ACHN (cell line): ENCODE measurements around the gene SLC44A4.
"Not testable (repeated sequence)": the region's sequence is repeated elsewhere in the genome, so short reads cannot be mapped to it uniquely, and the experiment has no call there.

Experiments
- DNase-seq: peaks from one replicate; pipeline ENCODE4 v3.0.0-alpha.2; 2015
- in situ Hi-C: cut with HindIII; loops from 2 replicates; pipeline ENCODE4 v1.10.0; 2017; ENCODE audit warnings: low sequenced_read_pairs, low pct_ligation_motif_present, low pct_unique_long_range_greater_than_20kb

Gene SLC44A4

DNA sequence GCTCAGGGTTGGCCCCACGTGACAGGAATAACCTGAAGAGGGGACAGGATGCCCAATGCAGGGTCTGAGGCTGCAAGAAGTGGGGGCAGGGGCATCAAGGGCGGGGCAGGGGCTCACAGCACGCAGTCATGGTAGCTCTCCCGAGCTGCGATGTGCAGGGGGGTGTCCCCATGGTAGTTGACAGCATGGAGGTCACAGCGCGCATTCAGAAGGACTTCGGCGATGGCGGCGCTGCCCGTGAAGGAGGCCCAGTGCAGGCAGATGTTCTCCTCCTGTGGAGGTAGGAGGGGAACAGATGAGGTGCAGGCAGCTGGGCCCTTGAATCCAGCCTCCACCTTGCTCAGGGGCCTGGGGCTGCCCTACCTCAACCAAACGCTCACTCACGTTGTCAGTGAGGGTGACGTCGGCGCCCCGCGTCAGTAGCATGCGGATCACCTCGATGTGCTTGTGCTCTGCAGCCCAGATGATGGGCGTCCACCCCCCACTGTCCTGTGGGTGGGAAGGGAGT, 5.8 kb upstream of the SLC44A4 start:
- in situ Hi-C loops = no loop called here
- DNase-seq = no peak

DNA sequence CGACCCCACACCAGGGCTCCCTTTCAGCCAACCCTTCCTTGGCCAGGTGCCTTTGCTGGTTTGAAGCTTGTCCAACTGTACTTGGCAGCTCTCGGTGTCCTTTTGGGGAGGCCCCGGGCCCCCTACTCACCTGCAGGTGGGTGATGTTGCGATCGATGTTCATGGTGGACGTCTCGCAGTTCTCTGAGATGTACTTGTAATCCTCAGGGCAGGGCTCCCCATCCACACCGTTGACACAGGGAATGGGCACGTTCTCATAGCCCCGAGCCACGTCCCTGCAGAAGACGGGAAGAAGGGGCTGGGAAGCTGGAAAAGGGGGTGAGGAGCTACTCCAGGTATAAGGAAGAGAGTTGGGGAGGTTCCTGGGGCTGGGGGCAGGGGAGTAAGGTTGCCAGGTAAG, 4.9 kb upstream of the SLC44A4 start:
- in situ Hi-C loops = no loop called here
- no peak for DNase-seq

DNA sequence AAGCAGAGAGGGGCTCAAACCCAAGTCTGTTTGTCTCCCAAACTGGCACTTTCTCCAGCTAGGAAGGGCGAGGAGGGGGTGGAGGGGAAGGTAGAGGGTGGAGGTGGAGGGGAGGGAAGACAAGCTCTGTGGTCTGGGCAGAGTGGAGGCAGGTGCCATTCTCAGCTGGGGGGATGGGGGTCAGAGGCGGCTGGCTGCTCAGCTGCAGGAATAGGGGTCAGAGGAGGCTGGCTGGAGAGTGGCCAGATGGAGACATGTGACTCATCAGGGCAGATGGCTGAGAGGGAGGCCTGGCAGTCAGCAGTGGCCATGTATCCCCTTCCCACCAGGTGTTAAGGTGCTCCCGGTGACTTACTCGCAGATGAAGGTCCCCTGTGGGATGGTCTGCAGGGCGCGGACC, 3.5 kb upstream of the SLC44A4 start:
- DNase-seq = peak; percentile 54
- in situ Hi-C loops = no loop called here

- in situ Hi-C loops = no loop called here
- DNase-seq = no peak
These were observed 2.5 kb upstream of the SLC44A4 start for GRCh38 chr6:31881136-31881859.

GRCh38 chr6:31880616-31881015, 1.8 kb upstream of the SLC44A4 start:
- in situ Hi-C loops = no loop called here

DNA sequence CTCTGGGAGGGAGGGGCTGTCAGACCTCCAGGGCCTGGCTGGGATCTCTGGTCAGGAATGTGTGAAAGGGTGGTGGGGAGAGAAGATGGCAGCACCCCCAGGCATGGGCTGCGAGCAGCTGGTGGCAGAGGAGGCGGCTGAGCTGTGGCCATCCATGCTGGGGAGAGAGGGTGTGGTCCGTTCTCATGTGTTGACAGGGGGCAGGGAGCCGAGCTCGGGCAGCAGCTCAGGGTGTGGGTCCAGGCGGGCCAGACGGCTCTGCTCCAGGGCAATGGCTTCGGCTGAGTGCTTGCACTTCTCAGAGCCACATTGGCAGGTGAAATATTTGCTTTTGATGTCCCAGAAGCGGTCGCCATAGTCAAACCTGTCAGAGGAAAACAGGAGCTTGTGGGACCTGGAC, 1.1 kb upstream of the SLC44A4 start:
- in situ Hi-C loops = no loop called here
- DNase-seq = no peak

More at GRCh38 chr6:31880616-31881015, 1.8 kb upstream of the SLC44A4 start:
- DNase-seq = no peak

- in situ Hi-C loops = no loop called here
- DNase-seq = no peak
These were observed 346 bp upstream of the SLC44A4 start for GRCh38 chr6:31879143-31879542.

DNA sequence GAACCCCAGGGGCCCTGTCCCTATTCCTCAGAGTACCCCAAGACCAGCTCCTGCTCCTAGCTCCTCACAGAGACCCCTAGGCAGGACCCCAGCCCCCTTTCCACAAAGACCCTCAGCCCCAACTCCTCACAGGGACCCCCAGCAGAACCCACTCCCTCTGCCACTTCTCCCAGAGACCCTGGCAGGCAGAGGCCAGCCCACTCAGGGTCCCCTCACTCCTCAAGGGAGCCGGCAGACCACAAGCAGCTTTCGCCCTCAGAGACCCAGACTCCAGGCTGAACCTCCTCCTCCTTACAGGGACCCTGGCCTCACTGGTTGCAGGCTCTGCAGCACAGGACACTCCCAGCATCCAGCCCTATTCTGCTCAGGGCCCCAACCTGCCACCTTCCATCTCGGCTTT, 575 bp downstream of the SLC44A4 start:
- in situ Hi-C loops = no loop called here
- DNase-seq = no peak

DNA sequence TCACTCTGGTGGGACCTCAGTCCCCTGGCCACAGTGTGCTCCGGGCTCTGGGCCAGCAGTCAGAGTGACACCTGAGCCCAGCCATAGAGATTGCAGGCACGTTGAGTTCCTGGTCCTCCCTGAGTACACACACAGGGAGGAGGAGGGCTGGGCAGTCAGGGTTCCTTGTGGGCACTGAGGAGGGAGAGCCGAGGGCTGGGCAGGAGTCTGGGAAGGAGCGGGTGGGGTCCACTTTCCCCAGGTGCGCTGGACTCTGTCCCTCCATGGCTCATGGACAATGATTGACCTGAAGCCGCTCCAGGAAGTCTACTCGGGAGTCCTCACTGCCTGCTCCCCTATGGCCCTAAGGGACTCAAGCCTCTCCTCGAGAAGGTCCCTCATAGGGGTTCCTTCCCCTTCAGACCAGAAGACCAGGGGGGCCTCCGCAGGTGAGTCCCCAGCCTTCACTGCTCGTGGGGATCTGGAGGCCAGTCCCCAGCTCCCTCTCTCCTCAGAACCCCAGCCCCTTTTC, 1.1 kb downstream of the SLC44A4 start:
- in situ Hi-C loops = no loop called here
- DNase-seq = no peak

DNA sequence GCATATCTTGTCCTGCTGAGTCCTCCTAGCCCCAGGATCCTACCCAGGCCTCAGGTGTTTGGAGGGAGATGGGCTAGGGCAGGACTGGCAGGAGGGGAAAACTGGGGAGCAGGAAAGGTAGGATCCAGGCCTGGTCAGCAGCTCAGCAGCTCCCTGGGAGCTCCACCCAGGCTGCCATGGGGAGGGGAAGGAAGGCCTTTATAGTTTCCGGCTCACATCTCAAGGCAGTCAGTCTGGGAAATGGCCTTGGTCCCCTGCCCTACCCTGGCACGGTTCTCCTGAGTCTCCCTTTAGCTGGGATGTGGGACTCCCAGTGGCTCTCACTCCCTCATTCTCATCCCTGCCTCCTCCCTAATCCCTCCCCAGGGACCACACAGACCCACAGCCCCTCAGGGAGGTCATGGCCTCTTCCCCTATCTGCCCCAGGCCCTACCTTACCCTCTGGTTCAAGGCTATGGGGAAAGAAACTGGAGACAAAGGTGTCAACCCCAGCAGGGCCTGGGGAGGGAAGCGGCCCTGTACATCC, 1.6 kb downstream of the SLC44A4 start:
- DNase-seq = no peak
- in situ Hi-C loops = no loop called here

- in situ Hi-C loops = no loop called here
- DNase-seq = no peak
These were observed 2.4 kb downstream of the SLC44A4 start for GRCh38 chr6:31876357-31876756.

- DNase-seq = no peak
- in situ Hi-C loops = no loop called here
These were observed 2.9 kb downstream of the SLC44A4 start for GRCh38 chr6:31875877-31876276.

GRCh38 chr6:31874836-31875572, 3.8 kb downstream of the SLC44A4 start:
- no peak for DNase-seq
- in situ Hi-C loops = no loop called here

GRCh38 chr6:31874084-31874670, 4.6 kb downstream of the SLC44A4 start:
- DNase-seq = no peak
- in situ Hi-C loops = no loop called here

DNA sequence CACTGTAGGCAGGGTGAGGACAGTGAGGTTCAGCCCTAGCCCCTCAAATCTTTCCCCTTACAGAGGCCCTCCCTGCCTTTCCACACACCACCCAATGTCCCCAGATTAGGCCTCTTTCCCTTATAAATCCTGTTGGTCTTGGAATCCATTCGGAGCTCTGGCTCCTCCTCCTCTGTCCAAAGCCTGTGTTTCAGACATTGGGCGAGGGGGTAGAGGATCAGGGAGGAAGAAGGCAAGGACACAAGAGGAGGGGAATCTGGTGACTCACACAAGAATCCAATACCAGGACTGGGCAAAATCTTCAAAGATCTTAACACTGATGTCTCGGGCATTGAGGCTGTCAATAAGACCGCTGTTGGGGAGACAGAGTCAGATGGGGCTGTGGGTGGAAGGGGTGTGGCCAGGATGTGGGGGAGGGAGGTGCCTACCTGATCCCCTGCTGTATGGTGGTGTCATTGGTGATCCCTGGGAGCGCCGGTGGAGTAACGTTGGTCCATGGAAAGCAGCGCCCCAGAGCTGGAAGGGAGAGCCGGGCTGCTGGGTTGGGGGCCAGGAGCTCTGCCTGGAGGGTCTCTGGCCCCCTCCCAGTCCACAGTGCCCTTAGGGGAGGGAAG, 7.6 kb downstream of the SLC44A4 start:
- in situ Hi-C loops = no loop called here
- peak; percentile 56 for DNase-seq

DNA sequence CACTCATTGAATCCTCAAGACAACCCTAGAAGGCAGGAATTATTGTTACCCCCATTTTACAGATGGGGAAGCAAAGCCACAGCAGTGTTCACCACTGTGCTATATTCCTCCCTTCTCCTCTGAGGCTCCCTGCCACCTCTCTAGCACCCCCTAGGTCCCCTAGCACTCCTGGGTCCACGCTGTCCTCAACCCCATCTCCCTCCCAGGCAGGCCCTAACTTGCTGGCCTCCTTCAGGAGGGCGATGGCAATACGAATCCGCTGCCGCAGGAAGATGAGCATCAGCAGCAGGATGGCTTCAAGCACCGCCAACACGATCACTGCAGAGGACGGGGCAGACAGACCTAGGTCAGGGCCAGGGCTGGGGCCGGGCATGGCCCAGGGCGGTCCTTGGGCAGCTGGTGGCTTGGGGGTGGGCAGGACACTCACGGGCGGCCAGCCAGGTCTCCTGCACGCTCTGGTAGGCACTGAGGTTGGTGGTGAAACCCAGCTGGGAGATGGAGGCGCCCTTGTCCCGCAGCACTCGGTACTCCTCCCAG, 8.3 kb downstream of the SLC44A4 start:
- in situ Hi-C loops = no loop called here

DNA sequence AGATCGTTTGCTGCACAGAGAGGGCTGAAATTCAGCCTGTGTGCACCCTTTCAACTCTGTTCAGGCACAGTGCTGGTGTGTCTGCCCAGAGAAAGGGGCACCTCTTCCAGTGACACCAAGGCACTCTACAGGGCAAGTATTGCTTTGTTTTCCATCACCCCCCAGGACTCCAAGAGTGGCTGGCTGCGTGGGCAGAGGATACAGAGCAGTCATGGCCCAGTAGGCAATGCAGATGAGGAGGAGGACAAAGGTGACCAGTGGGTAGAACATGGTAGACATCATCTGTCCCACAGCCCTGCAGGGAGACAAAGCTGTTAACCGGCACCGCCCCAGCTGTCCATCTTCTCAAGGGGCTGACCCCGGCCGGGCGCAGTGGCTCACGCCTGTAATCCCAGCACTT, 9.5 kb downstream of the SLC44A4 start:
- in situ Hi-C loops = no loop called here
- DNase-seq = no peak

More for the DNA sequence above, 8.3 kb downstream of the SLC44A4 start:
- peak; percentile 60 for DNase-seq

DNA sequence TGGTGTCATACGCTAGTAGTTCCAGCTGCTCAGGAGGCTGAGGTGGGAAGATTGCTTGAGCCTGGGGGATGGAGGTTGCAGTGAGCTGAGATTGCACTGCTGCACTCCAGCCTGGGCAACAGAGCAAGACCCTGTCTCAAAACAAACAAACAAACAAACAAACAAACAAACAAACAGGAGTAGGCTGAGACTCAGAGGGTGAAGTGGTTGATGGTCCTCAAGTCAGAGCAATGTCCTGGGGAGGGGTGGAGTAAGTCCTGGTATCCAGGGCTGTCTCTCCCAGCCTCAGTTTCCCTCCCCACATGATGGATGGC, 10.2 kb downstream of the SLC44A4 start:
- DNase-seq, in situ Hi-C loops: not testable (repeated sequence)
